ENCODE measurements around the gene NFATC1. TPM values are rescaled to one million over a fixed set of nuclear protein-coding genes. Genes with fewer than 3 reads are reported as not detected.
A peak's percentile ranks its signal among the peaks of the same experiment; 100 is the strongest.

NFATC1 gene
- polyA plus RNA-seq, 2 of the 4 experiments (the other 2 are of a cell fraction) = 0.52 to 1.7 TPM

DNA sequence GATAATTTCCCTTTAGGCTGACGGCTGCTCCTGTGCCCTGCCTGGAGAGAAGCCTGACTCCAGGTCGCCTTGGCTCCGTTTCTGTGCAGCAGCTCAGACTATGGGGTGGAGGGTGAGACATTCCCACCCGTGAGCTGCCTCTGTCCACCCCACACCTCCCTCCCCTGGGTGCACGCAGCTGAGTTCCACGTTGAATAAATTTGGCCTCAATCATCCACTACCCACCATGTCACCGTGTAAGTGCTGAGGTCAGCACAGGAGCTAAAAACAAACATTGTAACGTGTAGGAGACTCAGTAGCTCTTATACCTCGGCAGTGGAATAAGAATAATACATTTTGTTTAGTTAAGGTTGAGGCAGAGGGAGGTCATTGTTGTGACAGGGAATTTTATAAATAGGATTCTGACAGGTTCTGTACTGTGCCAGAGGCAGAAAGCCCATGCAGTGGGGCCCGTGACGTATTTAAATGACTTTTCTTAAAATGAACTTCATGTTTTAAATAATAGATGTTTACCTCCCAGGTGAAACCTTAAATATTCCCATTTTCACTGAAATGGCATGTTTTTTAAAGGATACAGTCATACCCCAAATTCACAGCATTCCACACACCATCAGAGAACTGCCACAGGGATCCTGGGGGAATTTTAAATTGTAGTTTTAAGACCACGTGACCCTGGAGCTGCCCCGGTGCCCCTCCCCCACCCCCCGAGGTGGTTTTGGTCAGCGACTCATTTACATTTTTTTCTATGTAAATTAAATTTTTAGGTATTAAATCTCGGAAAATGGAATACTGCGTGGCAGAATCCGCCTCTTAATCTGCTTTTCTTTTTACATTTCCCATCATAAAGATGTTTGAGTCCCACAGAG is 50.2 kb downstream of the NFATC1 start:
- Histone ChIP-seq H3K4me2 (no peak overlapping the region), H3K4me3 (no peak overlapping the region), H3K27ac (no peak overlapping the region), H3K9me3 (no peaks in the 10 kb centered on the region), H3K4me1 (no peaks in the 10 kb centered on the region)
- 73% methylated on average over 18 of the region's 18 CpGs for WGBS (ENCODE audit: missing lambda C conversion rate)
- CTCF ChIA-PET = no interaction called here
- TF ChIP-seq MAFK (IDR thresholded peaks at IDR 0.05; ENCODE audit: partially characterized antibody) (peak; percentile 47), HOXB5 (CRISPR knock-in tag; IDR thresholded peaks at IDR 0.05) (no peak)
- ATAC-seq = no peak
- no peak for DNase-seq (ENCODE audit: low read depth in 1 of 2, low spot score in 1 of 2)
- FAIRE-seq = no peak
- POLR2A ChIA-PET = no interaction called here

DNA sequence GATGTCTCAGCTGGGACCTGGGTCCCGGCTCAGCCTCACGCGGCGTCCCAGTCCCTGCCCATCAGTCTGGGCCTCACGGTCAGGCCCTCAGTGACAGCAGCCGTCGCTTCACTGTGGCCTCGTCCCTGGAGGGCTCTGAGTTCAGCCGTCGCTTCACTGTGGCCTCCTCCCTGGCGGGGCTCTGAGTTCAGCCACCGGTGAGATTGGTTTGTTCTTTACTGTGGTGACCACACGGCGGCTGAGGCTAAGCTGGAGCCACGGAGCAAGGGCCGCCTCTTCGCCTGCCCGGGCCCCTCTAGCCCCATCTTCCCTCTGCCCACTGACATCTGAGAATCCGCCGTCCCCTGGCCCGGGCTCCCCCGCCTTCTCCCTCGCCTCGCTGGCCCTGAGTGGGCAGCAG is 51.2 kb downstream of the NFATC1 start:
- DNase-seq (ENCODE audit: low read depth in 1 of 2, low spot score in 1 of 2) = no peak
- POLR2A ChIA-PET = no interaction called here
- CTCF ChIA-PET = no interaction called here
- H3K4me1 ChIP-seq = no peaks in the 10 kb centered on the region
- WGBS (ENCODE audit: missing lambda C conversion rate) = 96% methylated on average over 16 of the region's 24 CpGs
- FAIRE-seq = no peak
- H3K9me3 ChIP-seq = no peaks in the 10 kb centered on the region
- H3K4me2 ChIP-seq = no peak overlapping the region
- no peak for ATAC-seq
- H3K4me3 ChIP-seq = no peak overlapping the region
- TF ChIP-seq POLR2A (IDR thresholded peaks at IDR 0.05; ENCODE audit: low read length) (no peak), ESRRA (IDR thresholded peaks at IDR 0.05; ENCODE audit: borderline replicate concordance, low read length) (no peak), NPAS2 (CRISPR knock-in tag; IDR thresholded peaks at IDR 0.05; ENCODE audit: borderline replicate concordance) (no peak), POLR2AphosphoS2 (conservative IDR thresholded peaks at IDR 0.05; ENCODE audit: low read length) (no peak), EP300 (IDR thresholded peaks at IDR 0.05) (no peak), FOXS1 (CRISPR knock-in tag; IDR thresholded peaks at IDR 0.05) (no peak)
- TF ChIP-seq, protein P1, sequence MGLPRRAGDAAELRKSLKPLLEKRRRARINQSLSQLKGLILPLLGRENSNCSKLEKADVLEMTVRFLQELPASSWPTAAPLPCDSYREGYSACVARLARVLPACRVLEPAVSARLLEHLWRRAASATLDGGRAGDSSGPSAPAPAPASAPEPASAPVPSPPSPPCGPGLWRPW (IDR thresholded peaks at IDR 0.05) = no peak
- no peak overlapping the region for H3K27ac ChIP-seq

DNA sequence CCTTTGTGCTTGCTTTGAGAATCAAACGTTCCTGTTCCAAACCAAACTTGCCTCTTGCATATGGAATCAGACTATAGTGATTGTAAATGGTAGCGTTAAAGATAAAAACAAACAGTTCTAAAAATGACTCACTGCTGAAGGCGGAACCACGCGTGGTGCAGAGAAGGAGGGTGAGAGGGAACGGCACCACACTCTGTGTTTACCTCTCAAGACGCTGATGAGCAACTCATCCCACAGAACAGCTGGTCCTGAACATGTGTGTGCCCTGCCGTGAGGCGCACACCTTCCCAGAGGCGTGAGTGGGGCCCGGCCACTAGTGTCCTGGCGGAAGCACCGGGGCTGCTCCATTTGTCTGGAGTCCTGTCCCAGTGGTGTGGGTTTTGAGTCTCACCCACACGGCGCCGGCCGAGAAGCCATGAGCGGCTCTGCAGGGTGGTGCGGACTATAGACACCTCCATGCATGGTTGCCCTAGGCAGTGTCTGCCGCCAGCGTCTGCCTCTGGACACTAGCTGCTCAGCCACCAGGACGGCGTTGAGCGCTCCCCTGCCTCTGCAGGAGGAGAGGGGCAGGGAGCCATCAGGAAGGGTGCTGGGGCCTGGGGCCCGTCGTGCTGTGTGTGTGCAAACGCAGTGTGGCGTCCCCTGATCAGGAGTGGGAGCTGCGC is 52.1 kb downstream of the NFATC1 start:
- no peaks in the 10 kb centered on the region for H3K9me3 ChIP-seq
- ChIA-PET CTCF (no interaction called here), POLR2A (no interaction called here)
- H3K4me2 ChIP-seq = no peak overlapping the region
- no peak for DNase-seq (ENCODE audit: low read depth in 1 of 2, low spot score in 1 of 2)
- no peak for FAIRE-seq
- H3K4me3 ChIP-seq = no peak overlapping the region
- WGBS (ENCODE audit: missing lambda C conversion rate) = 72% methylated on average over 10 of the region's 29 CpGs
- no peak for ATAC-seq
- no peak overlapping the region for H3K27ac ChIP-seq
- H3K4me1 ChIP-seq = no peaks in the 10 kb centered on the region
- no peak for TF ChIP-seq HEYL (CRISPR knock-in tag; IDR thresholded peaks at IDR 0.05)
- TF ChIP-seq, protein P2, sequence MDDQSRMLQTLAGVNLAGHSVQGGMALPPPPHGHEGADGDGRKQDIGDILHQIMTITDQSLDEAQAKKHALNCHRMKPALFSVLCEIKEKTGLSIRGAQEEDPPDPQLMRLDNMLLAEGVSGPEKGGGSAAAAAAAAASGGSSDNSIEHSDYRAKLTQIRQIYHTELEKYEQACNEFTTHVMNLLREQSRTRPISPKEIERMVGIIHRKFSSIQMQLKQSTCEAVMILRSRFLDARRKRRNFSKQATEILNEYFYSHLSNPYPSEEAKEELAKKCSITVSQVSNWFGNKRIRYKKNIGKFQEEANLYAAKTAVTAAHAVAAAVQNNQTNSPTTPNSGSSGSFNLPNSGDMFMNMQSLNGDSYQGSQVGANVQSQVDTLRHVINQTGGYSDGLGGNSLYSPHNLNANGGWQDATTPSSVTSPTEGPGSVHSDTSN (IDR thresholded peaks at IDR 0.05) = no peak
- no peak for TF ChIP-seq POLR2A (IDR thresholded peaks at IDR 0.05; ENCODE audit: low read length)
- no peak for TF ChIP-seq TP53 (CRISPR knock-in tag; IDR thresholded peaks at IDR 0.05)
- no peak for TF ChIP-seq EHF (CRISPR knock-in tag; IDR thresholded peaks at IDR 0.05)
- no peak for TF ChIP-seq HOXB5 (CRISPR knock-in tag; IDR thresholded peaks at IDR 0.05)

DNA sequence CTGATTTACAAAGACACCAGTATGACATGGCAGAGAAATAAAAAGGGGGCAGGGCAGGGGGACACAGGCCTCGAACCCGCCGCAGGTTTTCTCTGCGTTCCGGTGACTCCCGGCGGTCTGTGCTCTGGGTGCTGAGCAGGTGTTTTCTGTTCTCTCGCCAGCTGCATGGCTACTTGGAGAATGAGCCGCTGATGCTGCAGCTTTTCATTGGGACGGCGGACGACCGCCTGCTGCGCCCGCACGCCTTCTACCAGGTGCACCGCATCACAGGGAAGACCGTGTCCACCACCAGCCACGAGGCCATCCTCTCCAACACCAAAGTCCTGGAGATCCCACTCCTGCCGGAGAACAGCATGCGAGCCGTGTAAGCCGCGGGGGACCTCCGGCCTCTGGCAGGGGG is 52.9 kb downstream of the NFATC1 start:
- no peak overlapping the region for H3K27ac ChIP-seq
- 99% methylated on average over 12 of the region's 25 CpGs for WGBS (ENCODE audit: missing lambda C conversion rate)
- H3K4me3 ChIP-seq = no peak overlapping the region
- no peaks in the 10 kb centered on the region for H3K4me1 ChIP-seq
- FAIRE-seq (no peak), ATAC-seq (no peak), DNase-seq (ENCODE audit: low read depth in 1 of 2, low spot score in 1 of 2) (no peak)
- H3K4me2 ChIP-seq = no peak overlapping the region
- no peaks in the 10 kb centered on the region for H3K9me3 ChIP-seq
- ChIA-PET CTCF (no interaction called here), POLR2A (no interaction called here)
- TF ChIP-seq NR3C1 (IDR thresholded peaks at IDR 0.05) = no peak
- no peak for TF ChIP-seq ZC3H11A (IDR thresholded peaks at IDR 0.05)
- TF ChIP-seq TFCP2L1 (CRISPR knock-in tag; IDR thresholded peaks at IDR 0.05) = no peak
- TF ChIP-seq, protein P3, sequence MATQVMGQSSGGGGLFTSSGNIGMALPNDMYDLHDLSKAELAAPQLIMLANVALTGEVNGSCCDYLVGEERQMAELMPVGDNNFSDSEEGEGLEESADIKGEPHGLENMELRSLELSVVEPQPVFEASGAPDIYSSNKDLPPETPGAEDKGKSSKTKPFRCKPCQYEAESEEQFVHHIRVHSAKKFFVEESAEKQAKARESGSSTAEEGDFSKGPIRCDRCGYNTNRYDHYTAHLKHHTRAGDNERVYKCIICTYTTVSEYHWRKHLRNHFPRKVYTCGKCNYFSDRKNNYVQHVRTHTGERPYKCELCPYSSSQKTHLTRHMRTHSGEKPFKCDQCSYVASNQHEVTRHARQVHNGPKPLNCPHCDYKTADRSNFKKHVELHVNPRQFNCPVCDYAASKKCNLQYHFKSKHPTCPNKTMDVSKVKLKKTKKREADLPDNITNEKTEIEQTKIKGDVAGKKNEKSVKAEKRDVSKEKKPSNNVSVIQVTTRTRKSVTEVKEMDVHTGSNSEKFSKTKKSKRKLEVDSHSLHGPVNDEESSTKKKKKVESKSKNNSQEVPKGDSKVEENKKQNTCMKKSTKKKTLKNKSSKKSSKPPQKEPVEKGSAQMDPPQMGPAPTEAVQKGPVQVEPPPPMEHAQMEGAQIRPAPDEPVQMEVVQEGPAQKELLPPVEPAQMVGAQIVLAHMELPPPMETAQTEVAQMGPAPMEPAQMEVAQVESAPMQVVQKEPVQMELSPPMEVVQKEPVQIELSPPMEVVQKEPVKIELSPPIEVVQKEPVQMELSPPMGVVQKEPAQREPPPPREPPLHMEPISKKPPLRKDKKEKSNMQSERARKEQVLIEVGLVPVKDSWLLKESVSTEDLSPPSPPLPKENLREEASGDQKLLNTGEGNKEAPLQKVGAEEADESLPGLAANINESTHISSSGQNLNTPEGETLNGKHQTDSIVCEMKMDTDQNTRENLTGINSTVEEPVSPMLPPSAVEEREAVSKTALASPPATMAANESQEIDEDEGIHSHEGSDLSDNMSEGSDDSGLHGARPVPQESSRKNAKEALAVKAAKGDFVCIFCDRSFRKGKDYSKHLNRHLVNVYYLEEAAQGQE (IDR thresholded peaks at IDR 0.05) = no peak
- no peak for TF ChIP-seq CBX2 (IDR thresholded peaks at IDR 0.05; ENCODE audit: borderline replicate concordance, low read depth)
- TF ChIP-seq GATA3 (IDR thresholded peaks at IDR 0.05; ENCODE audit: borderline replicate concordance) = no peak
- TF ChIP-seq MYC (IDR thresholded peaks at IDR 0.05; ENCODE audit: borderline replicate concordance, low read length) = no peak
- TF ChIP-seq, protein P4, sequence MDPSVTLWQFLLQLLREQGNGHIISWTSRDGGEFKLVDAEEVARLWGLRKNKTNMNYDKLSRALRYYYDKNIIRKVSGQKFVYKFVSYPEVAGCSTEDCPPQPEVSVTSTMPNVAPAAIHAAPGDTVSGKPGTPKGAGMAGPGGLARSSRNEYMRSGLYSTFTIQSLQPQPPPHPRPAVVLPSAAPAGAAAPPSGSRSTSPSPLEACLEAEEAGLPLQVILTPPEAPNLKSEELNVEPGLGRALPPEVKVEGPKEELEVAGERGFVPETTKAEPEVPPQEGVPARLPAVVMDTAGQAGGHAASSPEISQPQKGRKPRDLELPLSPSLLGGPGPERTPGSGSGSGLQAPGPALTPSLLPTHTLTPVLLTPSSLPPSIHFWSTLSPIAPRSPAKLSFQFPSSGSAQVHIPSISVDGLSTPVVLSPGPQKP (IDR thresholded peaks at IDR 0.05; ENCODE audit: low read depth, low read length) = no peak
- TF ChIP-seq HOXA7 (CRISPR knock-in tag; IDR thresholded peaks at IDR 0.05) = no peak
- TF ChIP-seq ESRRA (IDR thresholded peaks at IDR 0.05; ENCODE audit: borderline replicate concordance, low read length) = no peak
- no peak for TF ChIP-seq NPAS2 (CRISPR knock-in tag; IDR thresholded peaks at IDR 0.05; ENCODE audit: borderline replicate concordance)
- TF ChIP-seq CHD4 (IDR thresholded peaks at IDR 0.05; ENCODE audit: borderline replicate concordance) = no peak
- TF ChIP-seq CBX8 (IDR thresholded peaks at IDR 0.05) = no peak
- no peak for TF ChIP-seq POLR2A (IDR thresholded peaks at IDR 0.05; ENCODE audit: low read length)
- TF ChIP-seq EHMT2 (IDR thresholded peaks at IDR 0.05; ENCODE audit: low read depth) = no peak
